HL-60/S4 (cell line): ENCODE results near the gene PRDM15.

Experiments
- in situ Hi-C: fragments of 300-500 bp; cut with MboI; formaldehyde crosslinking; loops from 2 replicates; pipeline ENCODE4 v1.14.3; 2022; ENCODE audit warnings: low sequenced_read_pairs

Gene PRDM15

DNA sequence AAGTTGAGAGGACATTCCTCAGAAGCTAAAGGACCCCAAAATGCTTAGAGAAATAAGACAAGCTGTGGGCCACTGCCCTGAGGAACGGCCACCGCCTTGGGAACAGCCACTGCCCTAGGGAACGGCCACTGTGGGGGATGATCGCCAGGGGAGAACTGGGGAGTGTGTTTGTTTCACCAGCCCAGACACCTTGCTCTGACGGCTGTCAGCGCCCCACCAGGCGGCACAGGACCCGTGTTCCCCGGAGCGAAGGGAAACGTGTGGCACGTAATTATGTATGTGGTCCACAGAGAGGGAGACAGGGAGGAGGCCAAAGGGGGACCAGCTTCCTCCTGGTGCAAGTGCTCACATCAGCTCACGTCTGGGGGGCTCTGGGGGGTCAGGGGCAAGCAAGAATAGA, 66.5 kb downstream of the PRDM15 start:
- in situ Hi-C loops: no loop called here

DNA sequence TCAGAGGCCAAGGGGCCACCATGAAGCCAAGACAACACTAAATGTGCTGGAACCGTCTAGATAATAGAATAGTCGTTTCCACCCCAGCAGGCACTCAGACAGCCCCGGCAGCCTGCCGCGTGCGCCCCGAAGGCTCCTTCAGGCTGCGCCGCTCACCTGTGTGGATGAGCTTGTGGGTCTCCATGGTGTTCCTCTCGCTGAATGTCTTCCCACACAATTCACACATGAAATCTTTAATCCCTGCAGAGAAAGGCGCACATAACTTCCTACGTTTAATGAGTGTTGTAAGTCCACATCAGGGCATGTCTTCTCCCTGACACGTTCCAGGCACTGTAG, 68.6 kb downstream of the PRDM15 start:
- in situ Hi-C loops: no loop called here

DNA sequence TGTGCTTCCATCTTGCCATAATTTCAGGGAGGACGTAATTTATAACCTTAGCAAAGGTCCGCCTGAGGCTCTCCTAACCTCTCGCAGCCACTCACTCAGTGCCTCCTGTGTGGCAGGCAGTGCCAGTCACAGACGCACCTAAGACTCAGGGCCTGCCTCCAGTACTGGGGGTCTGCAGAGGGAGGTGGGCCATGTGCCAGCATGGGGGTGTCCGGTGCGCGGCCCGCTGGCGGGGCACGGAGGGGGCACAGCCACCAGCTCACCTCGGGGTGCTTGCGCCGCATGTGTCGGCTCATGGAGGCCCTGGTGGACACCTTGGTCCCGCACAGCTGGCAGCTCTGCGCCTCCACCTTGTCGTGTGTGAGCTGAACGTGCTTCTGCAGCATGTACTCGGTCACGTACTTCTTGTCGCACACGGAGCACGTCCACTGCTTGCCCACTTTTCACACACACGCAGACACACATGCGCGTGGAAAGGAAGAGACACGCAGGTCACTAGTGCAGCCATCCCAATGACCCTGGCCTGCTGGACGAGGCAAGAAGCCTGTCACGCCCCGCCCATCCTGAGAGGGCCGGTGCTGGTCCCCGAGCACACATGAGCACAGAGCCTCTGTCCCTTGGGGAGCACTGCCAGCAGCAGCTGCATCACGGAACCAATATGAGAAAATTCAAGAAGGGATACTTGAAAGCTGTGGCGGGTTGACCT, 69.1 kb downstream of the PRDM15 start:
- in situ Hi-C loops: no loop called here

DNA sequence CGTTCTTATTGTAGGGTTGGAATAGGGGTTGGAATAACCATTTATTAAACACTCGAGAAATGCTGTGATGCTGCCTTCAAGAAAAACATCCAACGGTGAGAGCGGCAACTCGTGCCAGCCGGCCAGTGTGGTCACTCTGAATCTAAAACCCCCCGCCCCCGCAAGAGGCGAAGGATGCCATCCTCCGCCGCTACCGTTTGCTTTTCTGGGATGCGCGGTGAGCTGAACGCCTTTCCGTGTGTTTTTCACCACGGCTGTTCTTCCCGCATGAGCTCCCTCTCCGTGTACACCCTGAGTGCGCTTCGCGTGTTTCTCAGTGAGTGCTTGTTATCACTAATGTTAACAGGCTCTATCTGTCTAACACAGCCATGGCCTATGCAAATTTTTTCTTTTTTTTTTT, 70.3 kb downstream of the PRDM15 start:
- in situ Hi-C loops: no loop called here

DNA sequence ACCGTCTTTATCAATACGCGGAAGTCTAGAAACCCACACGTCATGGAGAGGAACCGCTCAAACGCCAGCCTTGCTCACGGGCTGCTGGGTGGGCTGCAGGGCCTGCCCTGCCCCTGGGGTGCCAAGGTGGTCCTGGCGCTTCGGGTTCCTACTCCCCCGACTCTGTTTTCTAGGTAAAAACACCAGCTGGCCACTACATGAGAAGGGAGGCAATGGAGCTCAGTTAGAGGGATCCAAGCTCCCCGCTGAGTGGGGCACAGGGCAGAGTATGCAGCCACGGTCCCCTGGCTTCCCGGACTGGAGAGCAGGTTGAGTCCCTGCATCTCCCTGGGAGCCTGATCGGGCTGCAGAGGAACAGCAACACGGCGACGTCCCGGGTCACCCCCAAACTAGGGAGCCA, 71.0 kb downstream of the PRDM15 start:
- in situ Hi-C loops: no loop called here

DNA sequence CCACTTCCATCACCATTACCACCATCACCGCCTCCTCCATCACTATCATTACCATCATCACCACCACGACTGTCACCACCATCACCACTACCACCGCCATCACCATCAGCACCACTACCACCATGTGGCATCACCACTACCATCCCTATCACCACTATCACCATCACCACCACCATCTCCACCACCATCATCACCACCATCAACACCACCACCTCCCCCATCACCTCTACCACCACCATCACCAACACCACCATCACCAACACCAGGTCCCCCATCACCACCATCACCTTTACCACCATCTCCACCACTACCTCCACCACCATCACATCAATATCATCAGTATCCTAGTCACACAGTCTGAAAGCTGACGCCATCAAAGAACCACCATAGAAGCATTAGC, 72.4 kb downstream of the PRDM15 start:
- in situ Hi-C loops: no loop called here

DNA sequence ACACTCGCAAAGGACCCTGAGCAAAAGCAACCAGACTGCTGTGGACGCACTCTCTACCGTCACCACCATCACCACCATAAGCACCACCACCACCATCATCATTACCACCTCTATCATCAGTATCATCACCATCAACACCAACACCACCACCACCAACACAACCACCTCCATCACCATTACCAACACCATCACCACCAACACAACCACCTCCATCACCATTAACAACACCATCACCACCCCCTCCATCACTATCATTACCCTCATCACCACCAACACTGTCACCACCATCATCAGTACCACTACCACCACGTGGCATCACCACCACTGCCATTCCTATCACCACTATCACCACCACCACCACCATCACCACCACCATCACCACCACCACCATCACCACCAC, 73.5 kb downstream of the PRDM15 start:
- in situ Hi-C loops: no loop called here

DNA sequence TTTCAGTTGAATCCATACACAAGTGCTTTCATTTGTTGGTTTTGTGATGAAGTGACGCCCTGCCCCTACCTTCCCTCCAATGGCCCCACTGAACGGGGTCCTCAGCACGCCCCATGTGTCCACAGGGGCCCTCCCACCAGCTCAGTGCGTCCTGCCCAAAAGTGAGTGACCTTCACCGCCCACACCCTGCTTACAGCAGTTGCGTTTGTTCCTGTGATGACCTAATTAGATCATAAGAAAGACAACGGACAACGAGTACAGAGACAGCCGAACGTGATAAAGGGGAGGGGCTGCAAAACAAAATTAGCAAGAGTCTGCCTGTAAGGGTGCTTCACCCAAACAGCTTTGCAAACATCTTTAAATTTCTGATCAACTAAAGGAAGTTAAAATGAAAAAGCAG, 74.1 kb downstream of the PRDM15 start:
- in situ Hi-C loops: no loop called here

DNA sequence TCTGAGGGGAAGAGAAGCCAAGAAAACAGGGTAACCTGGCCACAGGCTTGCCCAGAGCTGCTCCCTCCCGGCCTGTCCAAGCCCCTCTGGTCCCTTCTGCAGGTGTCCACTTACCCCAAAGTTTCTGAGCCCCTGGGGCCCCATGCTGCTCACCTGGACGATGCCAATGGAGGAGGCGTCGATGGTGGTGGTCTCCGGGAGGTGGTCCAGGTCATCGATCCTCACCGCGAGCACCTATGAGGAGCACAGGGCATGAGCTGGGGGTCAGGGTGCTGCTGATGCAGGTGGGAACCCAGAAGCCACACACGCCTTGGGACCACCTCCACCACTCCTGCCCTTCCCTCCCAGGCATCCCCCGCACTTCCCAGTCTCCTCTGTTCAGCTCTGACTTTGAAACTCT, 74.8 kb downstream of the PRDM15 start:
- in situ Hi-C loops: no loop called here

DNA sequence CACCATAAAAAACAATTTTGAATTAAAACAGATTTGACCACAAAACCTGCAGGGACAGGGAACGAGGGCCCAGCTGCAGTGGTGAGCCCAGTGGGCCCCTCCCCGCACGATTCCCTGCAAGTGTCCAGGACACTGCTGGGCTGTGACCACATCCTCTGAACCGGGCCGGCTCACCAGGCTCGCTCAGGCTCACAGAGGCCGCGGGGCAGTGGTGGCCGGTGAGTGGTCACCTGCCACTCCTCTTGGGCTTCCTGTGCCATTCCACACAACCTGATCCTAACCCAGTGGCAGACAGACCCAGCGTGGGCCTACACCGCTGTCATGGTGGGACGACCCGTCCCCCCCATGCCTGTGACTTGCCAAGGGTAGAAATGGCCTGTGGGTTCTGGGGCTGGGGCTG, 75.8 kb downstream of the PRDM15 start:
- in situ Hi-C loops: no loop called here

DNA sequence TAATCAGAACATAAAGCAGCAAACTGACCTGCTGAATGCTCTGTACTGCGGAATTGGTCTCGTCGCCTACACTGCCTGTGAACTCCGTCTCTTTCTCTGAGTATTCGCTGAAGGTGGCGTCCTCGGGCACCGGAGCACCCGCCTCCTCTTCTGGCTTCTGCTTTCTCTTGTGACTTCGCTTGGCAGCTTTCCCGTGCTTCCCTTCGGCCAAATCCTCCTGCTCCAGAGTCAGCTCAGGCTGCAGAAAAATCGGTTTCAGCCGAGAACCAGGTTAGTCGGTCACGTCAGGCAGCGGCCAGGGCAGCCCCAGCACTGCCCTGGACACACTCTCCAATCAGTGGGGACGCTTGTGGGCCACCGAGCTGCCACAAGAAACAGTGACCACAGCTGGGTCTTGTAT, 76.5 kb downstream of the PRDM15 start:
- in situ Hi-C loops: no loop called here

DNA sequence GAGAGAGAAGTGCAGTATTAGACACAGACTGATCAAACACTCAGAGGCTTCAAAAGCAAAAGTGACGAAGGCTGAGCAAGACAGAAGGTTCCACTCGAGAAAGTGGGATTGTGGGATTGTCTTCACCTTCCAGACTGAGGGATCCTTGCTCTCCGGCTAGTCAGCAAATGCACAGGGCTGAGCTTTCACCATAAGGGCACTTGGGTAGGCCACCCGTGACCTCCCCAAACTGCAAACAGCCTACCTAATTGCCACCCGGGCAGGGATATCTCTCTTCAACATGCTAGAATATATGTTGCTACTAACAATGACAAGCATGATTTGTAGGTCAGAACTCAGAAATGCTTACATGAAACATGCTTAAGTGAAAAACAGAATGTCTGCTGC, 77.0 kb downstream of the PRDM15 start:
- in situ Hi-C loops: no loop called here

DNA sequence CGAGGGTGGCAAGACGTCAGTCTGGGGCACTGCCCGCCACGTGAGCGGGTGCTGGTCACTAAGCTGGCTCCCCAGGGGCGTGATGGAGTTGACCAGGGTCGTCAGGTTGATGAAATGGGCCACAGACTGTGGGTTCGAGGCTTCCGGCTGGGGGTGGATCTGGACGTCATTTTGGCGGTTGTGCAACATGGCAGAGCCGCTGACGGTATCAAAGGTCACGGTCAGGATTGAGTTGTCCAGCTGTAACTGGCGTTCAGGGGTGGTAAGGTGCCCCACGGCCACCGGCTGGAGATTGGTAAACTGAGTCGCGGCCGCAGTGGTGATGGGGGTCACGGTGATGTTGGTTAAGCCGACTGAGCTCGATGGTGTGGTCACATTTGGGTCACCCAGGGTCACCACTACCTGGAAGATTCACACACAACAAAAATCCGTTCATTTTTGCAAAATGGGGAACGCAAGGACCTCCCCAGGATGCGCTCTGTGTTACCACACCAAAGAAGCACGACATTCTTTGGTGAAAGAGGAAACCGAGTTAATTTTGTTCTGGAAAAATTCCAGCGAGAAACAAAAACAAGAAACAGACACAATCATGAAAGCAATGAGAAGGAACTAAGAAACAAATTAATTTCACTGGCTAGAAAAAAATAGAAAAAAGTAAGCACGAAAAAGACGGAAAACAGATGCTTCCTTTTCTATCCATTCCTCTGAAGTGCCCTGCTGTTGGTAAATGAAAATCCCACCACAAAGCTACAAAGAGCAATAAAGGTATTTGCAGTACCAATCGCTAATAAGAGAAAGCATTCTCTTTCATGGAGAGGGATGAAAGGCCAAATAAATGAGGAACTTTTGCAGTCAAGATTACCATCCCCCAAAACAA, 77.6 kb downstream of the PRDM15 start:
- in situ Hi-C loops: no loop called here

DNA sequence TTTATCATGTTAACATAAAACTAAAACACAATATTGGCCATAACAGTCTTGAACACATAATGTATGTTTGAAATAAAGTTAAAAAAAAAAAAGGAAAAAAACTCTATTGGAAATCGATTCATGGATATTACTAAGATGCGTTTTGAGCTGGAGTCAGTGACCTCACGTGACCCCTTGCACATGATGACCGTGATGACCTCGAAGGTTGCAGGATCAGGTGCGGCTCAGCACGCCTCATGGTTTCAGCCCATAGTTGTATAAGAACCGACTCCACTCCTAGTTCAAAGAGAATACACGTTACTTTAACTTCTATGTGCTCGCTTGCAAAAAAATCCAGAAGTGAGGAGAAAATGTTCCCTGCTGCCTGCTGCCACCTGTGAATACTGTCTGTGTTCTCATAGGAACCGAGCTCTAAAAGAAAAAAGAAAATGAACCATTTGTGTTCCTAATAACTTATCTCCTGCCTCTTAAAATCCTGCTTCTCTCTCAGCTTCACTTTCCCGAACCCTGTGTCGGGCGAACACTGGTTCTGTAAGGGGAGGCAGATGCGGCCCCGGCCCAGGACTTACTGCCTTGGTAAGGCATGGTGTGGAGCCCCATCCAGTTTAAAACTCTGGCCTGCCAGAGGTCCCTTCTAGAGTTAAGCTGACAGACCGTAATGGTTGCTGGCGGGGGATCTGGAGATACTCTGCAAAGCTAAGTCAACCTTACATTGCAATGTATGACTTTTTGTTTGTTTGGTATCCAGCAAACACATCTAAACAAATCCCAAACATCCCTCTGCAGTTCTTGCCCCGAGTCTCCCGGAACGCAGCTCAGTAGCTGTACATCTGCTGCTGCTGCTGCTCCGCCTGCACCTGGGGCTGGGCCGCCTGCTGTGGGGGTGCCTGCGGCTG, 78.5 kb downstream of the PRDM15 start:
- in situ Hi-C loops: no loop called here

DNA sequence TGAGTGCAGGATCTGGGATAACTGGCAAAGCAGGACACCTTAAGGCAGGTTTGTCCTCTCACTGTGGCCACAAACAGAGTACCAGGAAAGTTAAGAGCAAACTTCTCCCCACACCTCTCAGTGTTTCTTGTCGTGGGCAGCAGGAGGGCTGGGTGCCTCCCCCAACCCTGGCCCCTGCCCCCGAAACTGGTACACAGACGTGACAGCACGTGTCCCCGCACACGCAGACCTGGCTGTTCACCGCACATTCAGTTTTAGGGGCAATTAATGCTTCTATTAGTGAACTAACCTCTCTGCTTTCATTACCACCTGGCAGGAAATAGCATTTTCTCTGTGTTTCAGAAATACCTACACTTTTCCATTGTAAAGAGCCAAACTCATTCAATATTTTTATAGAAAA, 79.4 kb downstream of the PRDM15 start:
- in situ Hi-C loops: loop anchor here (10.0 kb wide), 1 partner anchor 185 kb away; no protein-coding TSS in a partner anchor

DNA sequence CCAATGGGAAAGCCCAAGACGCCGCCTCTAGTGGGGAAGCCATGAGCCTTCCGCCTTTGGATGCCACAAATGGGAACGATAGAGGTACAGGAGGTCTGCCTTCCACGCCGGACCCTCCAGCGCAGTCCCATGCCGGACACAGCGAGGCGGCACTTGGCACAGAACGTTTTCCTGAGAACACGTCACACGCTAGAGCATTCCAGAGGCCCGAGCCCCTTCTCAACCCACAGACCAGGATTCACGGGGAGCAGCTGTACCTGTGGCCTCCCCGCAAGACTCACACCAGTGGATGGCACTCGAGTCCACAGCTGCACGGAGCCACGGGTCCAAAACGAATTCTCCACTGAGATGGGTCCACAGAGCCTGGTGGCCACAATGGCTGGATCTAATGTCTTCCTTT, 80.8 kb downstream of the PRDM15 start:
- in situ Hi-C loops: loop anchor here (10.0 kb wide), 1 partner anchor 184 kb away; no protein-coding TSS in a partner anchor

DNA sequence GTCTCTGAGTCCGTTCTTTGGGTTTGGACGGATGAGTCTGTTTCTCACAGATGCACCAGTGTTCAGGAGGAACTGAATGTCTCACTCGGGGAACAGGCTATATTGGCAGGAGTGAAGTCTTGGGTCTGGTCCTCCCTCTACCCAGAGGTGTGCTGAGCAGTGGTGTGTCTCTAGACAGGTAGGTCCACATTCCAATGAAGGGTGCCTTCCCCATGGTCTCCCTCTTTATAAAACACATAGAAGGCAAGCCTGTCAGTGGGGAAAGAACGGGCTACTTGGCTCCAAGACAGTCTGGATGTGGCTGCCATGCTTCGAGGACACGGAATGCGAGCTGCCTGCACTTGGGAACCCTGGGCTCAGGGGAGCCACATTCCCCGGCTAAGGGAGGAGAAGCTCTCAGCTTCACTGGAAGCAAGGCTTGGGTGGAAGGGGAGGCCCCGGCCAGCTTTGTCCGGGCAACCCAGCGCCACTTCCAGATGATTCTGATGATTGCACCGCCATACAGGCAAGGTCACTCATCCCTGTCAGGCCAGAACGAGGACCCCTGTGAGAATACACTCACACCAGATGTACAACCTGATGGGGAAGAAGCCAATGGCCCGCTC, 82.6 kb downstream of the PRDM15 start:
- in situ Hi-C loops: loop anchor here (10.0 kb wide), 1 partner anchor 182 kb away; no protein-coding TSS in a partner anchor

DNA sequence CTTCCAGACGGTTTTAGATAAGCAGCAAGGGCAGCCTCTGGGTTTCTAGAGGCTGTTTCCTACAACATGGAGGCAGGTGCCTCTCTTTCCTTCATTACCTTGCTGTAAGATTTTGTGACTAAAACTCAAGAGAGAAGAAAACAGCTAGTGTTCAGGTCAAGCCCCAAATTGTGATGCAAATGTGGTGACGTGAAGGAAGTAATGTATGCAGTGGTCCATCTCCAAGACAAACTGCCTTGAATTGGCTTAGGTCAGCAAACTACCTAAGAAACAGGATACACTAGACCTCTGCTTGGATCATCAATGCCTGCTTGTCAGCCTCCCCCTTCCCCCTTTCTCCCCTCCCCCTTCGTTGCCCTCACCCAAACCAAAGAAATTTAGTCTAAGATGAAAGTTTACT, 83.4 kb downstream of the PRDM15 start:
- in situ Hi-C loops: loop anchor here (10.0 kb wide), 1 partner anchor 181 kb away; no protein-coding TSS in a partner anchor

DNA sequence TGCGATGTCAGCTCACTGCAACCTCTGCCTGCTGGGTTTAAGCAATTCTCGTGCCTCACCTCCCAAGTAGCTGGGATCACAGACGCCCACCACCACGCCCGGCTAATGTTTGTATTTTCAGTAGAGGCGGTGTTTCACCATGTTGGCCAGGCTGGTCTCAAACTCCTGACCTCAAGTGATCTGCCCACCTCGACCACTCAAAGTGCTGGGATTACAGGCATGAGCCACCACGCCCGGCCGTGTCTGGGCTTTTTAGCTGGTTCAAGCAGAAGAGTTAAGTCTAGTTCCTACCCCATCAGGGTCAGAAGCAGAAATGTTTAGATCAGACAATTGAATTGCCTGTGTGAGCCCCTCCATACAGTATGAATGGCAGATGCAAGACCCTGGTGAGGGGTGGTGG, 84.5 kb downstream of the PRDM15 start:
- in situ Hi-C loops: loop anchor here (10.0 kb wide), 1 partner anchor 180 kb away; no protein-coding TSS in a partner anchor

DNA sequence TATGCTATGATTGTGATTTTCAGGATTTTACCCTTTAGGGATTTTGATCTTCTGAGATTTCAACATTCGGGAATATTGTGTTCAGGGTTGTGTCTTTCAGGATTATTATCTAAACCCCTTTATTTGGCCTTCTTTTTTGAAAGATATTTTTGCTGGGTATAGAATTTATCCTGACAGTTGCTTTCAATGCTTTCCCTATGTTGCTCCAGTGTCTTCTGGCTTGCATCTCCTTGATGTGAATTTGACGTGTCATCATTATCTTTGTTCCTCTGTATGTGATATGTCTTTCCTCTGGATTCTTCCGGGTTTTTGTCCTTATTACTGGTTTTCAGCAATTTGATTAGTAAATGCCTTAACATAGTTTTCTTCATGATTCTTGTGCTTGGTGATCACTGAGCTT, 86.4 kb downstream of the PRDM15 start:
- in situ Hi-C loops: loop anchor here (10.0 kb wide), 1 partner anchor 178 kb away; no protein-coding TSS in a partner anchor

DNA sequence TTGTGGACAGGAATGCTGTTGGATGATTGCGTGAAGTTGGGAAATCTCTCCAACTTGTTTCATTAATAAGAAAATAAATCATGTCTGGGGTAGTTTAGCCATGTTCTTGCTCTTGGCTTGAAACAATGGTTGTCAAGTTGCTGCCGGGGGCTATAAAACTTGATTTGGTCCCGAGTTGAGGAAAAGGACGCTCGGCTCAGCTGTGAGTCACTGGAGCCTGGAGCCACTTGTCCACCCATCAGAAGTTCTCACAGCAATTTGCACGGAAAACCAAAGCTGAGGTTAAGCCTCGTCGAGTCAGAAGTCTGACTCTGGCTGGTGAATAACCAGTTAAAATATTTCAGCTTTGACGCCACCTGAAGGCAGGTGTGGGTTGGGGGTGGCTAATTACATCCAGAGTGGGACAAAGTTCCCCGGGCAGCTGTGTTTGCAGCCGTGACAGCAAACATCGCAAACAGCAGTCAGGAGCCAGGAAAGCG, 92.6 kb downstream of the PRDM15 start:
- in situ Hi-C loops: no loop called here
